ENCODE measurements around the gene DEFB114.

DNA sequence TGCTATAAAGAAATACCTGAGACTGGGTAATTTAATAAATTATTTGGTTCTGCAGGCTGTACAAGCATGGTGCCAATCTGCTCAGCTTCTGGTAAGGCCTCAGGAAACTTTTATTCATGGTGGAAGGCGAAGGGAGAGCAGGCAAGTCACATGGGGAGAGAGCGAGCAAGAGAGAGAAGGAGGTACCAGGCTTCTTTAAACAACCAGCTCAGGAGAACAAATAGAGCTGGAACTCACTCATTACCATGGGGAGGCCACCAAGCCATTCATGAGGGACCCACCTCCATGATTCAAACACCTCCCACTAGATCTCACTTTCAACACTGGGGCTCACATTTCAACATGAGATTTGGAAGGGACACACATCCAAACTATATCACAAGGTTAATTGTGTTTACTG is 52.7 kb downstream of the DEFB114 start:
- TF ChIP-seq EZH2phosphoT487 (IDR thresholded peaks at IDR 0.05) (no peak), EZH2 (IDR thresholded peaks at IDR 0.05) (no peak)
- TF ChIP-seq, protein P1, sequence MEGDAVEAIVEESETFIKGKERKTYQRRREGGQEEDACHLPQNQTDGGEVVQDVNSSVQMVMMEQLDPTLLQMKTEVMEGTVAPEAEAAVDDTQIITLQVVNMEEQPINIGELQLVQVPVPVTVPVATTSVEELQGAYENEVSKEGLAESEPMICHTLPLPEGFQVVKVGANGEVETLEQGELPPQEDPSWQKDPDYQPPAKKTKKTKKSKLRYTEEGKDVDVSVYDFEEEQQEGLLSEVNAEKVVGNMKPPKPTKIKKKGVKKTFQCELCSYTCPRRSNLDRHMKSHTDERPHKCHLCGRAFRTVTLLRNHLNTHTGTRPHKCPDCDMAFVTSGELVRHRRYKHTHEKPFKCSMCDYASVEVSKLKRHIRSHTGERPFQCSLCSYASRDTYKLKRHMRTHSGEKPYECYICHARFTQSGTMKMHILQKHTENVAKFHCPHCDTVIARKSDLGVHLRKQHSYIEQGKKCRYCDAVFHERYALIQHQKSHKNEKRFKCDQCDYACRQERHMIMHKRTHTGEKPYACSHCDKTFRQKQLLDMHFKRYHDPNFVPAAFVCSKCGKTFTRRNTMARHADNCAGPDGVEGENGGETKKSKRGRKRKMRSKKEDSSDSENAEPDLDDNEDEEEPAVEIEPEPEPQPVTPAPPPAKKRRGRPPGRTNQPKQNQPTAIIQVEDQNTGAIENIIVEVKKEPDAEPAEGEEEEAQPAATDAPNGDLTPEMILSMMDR (IDR thresholded peaks at IDR 0.05): no peak

Data from neural progenitor cell (in vitro differentiated cells).